GM19468 (cell line): ENCODE measurements around the gene RPN2.

Experiments
- ATAC-seq: cut with Tn5 transposase; IDR thresholded peaks from one replicate; pipeline ENCODE4 v1.9.1; 2021; ENCODE audit warnings: mild to moderate bottlenecking, moderate library complexity, moderate number of reproducible peaks; ENCODE audit not compliant: unreplicated experiment; ENCODE audit errors: extremely low read depth

Gene RPN2

DNA sequence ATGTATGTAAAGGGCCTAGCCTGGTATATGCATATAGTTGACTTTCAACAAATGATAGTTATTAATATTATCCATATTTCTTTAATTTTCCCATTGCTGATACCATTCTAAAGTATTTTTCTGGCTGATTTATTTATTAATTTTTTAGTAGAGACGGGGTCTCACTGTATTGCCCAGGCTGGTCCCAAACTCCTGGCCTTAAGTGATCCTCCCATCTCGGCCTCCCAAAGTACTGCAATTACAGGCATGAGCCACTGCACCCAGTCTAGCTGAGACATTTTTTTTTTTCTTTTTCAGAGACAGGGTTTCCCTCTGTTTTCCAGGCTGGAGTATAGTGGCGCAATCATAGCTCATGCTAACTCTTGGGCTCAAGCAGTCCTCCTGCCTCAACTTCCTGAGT lies 30.1 kb downstream of the RPN2 start:
- ATAC-seq = no peak

DNA sequence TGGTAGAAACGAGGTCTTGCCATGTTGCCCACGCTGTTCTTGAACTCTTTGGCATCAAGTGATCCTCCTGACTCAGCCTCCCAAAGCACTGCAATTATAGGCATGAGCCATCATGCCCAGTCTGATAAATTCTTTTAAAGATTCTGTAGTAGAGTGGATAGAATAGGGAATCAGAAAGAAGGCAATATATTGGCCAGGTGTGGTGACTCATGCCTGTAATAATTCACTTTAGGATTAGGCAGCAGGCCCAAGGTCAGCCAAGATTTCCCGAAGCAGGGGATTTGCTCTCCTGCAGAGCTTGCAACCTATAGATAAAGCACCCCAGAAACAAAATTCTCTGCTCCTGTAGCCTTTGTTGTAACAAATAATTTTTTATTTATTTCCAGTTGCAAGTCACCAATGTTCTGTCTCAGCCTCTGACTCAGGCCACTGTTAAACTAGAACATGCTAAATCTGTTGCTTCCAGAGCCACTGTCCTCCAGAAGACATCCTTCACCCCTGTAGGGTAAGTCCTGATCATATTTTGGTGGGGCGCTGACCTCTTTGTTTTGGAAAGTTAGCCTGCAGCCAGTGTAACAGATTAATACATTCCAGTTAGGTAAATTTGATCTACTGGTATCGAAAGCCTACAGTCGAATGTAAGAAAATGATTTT lies 30.7 kb downstream of the RPN2 start:
- ATAC-seq = no peak

DNA sequence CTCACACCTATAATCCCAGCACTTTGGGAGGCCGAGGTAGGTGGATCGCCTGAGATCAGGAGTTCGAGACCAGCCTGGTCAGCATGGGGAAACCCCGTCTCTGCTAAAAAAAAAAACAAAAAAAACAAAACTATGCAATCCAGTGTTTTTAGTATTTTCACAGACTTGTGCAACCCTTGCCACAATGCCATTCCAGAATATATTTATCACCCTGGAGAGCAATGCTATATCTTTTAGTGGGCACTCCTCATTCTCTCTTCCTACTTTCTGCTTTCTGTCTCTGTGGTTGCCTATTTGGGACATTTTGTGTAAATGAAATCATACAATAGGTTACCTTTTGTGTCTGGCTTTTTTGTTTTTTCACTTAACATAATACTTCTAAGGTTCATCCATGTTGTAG lies 39.3 kb downstream of the RPN2 start:
- no peak for ATAC-seq

DNA sequence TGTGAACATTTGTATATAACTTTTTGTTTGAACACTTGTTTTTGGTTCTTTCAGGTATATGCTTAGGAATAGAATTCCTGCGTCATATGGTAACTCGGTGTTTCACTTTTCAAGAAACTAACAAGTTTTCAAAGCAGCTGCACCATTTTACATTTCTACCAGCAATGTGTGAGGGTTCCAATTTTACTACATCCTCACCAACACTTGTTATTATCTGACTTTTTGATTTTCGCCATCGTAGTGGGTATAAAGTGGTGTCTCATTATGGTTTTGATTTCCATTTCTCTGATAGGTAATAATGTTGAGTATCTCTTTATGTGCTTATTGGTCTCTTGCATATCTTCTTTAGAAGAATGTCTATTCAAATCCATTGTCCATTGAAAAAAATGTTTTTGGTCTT lies 39.8 kb downstream of the RPN2 start:
- no peak for ATAC-seq

DNA sequence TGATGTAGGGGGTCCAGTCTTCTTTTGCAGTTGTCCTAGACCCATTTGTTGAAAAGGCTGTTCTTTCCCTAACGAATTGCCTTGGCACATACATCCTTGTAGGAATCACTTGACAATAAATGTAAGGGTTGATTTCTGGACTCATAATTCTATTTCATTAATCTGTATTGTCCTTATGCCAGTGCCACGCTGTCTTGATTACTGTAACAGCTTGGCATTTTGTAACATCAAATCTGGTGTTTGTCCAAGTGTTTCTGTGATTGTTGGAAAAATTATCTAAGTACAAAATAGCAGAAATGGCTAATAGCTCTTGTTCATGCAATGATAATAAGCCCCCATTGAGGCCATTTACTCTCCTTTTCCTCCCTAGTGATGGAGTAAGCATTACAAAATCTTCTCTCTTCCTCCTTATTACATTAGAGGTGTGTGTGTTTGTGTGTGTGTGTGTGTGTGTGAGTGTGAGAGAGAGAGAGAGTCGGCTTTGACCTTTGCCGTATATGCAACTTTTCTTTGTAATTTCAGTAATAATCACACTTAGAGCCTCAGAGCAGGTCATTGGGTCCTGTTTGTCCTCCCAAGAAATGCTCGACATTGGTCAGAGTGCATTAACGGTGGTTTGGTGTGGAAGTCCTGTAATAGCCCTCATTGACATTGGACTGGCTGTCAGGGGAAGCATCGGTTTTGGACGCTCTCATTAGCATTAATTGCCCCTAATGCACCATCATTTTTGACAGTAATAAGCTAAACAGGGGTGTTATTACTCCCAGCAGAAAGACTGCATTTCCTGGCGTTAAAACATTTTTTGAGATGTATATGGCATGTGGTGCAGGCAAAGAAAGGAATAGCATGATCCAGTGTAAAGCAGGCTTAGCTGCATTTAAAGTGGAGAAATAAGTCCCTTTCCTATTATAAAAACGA lies 40.9 kb downstream of the RPN2 start:
- ATAC-seq = no peak

DNA sequence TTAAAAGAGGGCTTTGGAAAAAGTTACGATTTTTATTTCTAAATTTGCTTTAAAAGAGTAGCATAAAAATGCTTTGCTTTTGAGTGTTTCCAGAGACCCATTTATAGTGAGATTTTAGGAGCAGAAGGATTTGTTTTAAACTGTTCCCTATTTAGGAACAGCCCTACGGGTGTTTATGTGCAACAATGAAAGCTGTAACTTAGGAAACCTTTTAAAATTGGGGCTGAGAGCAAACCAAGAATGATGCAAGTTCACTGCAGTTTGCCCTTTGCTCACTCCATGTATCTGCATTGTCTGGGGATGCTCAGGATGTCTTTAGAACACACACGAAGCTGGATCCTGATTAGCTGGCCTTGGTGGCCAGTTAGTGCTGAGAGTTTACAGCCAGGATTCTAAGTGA lies 41.6 kb downstream of the RPN2 start:
- no peak for ATAC-seq

DNA sequence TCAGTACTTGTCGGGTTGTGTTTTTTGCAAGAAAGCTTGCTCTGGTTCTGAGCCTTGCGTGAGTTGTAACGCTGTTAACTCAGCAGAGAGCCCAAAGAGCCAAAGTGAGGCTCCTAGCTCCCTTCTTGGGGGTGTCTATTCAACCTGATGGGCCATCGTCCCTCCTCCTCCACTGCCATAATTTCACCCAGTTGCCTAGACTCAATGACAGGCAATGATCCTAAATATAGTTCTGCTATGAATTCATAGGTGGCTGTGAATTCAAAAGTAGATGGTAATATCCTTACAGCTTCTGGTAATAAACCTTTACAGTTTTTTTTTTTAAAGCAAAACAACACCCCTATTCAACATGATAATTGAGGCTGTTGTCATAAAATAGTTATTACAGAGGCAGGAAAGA lies 43.0 kb downstream of the RPN2 start:
- no peak for ATAC-seq

DNA sequence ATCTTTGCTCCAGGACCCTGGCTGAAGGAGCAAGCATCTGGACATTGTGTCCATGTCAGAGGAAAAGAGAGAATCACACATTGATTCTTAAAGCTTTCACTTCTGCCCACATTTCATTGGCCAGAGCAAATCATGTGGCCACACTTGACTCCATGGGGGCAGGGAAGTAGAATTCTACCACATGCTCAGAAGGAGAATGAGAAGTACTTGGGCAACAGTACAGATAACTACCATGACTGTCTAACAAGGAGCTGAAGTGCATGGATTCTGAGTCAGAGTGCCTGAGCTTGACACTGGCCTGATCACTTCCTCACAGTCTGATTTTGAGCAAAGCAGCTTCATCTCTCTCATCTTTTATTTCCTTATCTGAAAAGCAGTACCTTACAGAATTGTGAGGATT lies 43.9 kb downstream of the RPN2 start:
- ATAC-seq = no peak

DNA sequence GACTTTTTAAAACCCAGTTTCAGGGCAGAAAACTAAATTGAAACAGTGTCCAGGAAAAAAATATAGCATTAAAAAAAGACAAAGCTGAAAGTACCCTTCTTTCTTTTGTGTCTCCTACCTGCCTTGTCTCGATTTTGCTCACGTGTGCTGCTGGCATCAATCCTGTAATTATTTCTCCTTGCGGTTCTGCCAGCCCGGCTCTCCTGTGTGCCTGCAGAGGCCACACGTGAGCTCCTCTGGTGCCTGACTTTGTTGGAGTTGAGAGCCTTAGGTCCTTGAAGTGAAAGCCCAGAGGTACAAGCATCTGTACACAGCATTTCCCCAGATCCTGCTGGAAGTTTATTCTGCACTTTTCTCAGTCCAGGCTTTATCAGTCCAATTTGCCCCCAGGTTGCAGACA lies 46.0 kb downstream of the RPN2 start:
- no peak for ATAC-seq

DNA sequence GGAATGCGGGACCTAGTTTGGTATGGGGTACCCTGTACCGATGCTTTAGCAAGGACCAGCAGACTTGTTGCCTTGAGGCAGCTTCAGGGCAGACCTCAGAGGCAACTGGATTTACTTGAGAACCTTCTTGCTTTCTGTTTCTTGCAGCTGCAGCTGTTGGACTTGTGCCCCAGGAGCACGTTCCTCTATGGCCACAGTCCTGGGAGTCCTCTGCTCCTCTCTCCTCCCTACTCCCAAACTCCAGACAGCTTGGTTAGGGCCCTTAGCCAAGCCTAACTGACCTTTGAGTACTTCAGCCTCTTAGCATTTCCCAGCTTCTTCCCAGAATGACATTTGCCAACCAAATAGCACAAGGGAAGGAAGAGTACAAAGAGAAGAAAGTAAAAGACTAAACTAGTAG lies 47.8 kb downstream of the RPN2 start:
- no peak for ATAC-seq

DNA sequence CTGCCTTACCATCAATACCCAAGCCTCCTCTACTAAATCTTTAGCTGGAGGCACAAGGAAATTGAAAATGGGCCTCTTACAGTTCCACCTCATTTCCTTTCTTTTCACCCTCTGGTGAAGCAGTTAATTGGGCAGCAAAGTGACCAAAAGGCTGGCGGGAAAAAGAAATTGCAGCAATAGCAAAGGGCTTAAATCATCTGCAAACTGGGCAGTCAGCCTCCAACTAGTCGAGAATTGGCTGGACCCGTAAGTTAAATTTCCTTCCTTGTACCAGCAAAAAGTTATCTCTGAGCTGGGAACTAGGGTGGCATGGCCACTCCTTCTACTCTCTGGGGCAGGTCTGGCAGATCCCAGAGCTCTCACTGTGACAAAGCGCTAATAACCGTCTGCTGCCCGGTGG lies 49.0 kb downstream of the RPN2 start:
- no peak for ATAC-seq

DNA sequence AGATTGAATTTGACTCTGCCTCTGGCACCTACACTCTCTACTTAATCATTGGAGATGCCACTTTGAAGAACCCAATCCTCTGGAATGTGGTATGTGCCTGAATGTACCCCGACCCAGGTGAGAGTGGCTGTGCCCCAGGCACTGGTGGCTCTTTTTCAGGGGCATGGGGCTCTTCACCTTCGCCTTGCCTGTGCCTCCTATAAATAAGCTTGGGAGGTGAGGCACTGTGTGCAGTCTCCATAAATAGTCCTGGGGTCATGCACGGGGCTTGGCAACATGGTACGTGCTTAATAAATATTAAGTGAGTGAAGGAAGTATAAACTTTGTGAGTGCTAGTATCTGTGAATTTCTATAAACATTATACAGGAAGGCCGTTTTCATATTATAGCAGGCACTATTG lies 49.5 kb downstream of the RPN2 start:
- ATAC-seq = no peak

DNA sequence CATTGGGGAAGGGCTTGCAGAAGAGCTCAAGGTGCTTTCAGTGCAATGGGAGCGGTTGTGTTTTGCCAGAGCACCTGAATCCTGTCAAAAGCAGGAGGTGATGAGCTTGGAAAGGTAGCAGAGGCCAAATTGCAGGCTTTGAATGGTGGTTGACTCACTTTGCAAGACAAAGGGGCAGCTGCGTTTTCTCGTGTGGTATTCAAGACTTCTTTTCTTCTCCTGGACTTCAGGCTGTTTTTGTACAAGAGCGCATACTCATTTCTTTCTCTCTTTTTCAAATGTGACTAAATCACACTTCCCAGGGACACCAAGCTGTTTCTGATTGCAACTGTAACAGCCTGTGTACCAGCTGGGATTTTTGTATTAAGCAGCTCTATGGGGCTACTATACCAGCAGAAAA lies 50.2 kb downstream of the RPN2 start:
- no peak for ATAC-seq

DNA sequence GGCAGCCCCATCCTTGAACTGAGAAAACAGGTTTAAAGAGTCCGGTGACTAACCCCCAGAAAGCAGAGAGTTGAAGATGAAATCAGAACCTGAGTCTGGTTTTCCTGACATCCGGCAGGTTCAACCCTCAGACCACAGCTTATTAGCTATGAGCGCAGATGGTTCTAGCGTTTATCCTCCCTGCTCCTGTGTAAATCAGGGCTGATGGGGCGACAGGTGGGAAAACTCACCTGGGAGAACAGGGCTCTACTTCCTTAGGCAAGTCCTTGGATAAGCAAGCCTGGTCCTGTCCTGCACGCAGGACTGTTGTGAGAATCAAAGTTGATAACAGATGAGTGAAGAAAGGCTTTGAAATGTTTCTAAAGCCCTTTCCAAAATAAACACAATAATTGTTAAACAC lies 51.1 kb downstream of the RPN2 start:
- ATAC-seq = no peak

DNA sequence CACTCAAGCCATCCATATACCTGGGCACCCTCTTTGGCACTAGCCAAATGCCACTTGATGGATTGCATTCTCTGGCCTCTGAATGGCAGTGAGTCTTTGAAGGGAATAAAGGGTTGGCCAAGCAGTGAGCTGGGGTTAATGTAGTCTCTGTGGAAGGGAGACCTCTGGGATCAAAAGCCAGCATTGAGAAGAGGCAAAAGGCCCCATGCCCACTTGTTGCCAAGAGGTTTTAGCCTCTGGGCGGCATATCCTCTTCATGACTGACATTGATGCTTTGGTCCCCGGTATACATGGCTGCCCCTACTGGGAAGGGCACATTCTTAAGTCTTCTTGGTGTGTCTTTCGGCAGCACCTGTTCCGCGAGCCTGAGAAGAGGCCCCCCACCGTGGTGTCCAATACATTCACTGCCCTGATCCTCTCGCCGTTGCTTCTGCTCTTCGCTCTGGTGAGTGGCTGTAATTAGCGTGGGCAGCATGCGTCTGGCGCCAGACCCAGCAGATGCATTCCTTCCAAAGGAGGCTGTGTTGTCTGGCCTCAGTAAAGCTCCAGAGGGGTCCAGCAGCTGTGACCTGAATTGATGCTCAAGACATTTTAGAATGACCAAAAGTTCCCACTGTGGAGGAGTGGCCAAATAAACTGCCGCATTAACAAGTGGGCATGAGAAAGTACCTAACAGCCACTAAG lies 53.0 kb downstream of the RPN2 start:
- ATAC-seq = no peak

DNA sequence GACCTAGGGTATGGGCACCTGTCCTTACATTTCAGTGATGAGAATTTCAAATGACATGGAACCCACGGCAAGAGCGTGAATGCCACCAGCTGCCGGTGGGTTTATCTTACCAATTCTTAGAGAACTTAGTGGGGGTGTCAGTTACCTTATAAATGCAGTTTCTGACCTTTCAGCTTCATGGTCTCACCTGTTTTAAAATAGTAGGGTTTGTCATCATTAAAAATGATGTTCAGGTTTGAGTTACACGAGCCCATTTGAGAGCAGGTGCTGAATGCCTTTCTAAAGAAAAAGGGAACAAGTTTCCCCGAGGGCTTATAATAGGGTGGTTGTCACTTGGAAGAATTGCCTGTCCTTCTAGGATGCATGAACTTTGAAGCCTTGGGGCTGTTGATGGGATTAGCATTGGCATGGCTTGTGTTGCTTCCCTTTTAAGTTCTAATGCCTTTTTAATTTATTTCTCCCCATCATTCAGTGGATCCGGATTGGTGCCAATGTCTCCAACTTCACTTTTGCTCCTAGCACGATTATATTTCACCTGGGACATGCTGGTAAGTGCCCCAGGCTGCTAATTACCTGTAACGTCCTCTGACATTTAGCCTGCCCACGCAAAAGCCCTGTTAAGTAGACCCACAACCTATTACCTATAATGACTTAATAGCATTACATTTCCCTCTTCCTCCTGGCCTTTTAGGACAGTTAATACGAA lies 54.6 kb downstream of the RPN2 start:
- no peak for ATAC-seq

DNA sequence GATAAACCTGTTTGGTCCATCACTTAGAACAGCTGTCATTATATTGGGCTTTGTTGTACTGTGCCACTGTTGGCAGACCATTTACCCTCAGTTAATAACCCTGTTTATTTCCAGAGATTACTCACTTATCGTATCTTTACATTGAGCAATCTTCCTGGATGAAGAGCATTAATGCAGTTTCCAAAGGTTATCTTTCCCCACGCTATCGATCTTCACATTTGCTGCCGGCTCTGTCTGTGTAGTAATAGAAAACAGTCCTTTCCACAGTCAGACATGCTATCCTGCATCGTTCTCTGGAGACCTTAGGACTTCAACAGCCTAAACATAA lies 55.1 kb downstream of the RPN2 start:
- no peak for ATAC-seq

DNA sequence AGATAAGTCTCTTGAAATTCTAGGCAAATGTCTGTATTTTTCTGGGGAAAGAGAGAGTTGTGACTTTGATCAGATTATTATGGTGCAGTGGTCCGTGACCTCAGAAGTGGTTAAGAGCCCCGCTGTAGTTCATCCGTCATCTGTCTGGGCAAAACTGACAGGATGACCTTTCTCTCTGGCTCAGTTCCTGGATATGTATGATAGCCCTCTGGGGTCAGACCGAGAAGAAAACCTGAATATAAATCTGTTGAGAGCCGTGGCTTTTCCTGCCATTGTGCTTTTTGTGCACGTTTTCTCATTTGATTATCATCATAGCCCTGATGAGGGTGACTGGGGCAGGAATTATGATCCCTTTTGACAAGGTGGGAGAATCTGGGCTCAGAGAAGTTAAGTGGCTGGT lies 55.9 kb downstream of the RPN2 start:
- ATAC-seq = no peak

DNA sequence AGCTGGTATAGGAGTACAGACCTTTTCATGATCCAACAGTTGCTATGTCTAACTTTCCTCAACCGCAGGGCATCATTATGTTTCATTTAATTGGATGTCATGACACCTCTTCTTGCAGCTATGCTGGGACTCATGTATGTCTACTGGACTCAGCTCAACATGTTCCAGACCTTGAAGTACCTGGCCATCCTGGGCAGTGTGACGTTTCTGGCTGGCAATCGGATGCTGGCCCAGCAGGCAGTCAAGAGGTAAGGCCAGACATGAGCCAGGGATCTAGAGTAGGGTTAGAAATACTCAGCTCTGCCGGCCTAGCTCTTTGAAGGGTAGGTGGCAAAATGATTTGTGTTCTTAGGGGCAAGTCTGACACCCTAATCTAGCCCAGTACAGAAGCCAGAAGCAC lies 57.3 kb downstream of the RPN2 start:
- ATAC-seq = no peak

DNA sequence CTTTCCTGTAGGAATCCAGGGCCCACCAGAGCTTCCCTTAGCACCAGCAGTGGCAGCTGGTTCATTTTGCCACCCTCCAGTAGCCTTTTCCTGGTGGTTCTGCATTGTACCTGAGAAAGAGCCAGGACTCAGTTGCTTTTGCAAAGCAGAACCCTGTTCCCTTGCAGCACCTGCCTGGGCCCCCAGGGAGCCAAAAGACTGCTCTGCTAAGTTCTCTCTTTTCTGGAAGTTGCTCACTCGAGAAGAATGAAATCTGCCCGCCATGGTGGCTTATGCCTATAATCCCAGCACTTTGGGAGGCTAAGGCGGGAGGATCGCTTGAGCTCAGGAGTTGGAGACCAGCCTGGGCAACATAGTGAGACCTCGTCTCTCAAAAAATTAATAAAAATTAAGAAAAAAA lies 58.5 kb downstream of the RPN2 start:
- ATAC-seq = no peak

DNA sequence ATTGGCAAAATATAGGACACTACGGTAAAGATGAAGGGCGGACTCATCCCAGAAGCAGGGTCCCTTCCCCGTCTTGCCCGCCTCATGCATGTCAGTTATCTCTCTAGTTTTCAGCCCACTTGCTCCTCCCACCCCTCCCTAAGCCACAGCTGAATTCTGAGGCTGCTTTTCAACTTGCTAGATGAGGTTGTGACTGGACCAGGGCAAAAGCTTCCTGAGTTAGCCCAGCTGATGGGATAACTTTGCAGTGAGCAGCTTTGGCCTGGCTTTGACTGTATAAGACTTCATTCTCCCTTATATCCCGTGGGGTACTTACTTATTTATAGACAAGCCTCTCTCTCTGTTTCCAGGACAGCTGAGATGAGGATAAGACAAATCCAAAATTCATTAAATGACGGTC lies 59.3 kb downstream of the RPN2 start:
- ATAC-seq = no peak
